Fibroblast of skin of back (primary cell): ENCODE data around the gene LAMB3.
A peak's percentile ranks its signal among the peaks of the same experiment; 100 is the strongest.

Source experiments
- DNase-seq: peaks from one replicate; pipeline ENCODE4 v3.0.0-alpha.2; 2013

LAMB3 gene

DNA sequence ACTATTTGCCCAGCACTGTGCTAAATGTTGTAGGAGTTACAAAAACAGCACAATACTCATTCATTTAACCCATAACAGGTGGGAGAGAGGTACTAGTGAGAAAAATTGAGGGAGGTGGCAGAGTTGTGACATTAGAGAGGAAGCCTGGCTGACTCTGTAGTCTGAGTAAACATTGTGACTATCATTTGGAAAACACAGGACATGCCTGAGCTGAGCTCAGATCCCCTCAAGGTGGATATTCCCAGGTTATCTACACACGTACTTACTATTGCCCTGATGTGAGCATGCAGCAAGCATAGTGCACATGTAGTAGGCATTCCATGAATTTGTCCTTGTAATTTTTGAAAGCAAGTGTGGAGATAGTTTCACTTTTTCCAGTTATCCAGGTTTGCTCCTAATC lies 57.8 kb downstream of the LAMB3 start:
- DNase-seq = no peak

DNA sequence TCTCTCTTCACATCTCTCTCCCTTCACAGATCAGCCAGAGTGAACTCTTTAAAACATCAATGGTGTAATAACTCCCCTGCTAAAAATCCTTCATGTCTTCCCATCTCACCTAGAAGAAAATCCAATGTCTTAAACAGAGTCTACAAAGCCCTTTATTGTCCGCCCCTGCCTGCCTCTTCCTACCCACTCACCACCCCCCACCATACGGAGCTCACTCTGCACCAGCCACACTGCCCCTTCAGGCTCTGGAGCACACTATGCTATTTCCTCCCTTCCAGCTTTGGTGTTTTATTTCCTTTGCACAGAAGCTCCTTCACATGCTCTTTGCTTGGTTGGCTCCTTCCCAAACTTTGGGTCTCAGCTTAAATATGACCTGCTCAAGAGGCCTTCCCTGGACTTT lies 58.5 kb downstream of the LAMB3 start:
- DNase-seq = no peak

DNA sequence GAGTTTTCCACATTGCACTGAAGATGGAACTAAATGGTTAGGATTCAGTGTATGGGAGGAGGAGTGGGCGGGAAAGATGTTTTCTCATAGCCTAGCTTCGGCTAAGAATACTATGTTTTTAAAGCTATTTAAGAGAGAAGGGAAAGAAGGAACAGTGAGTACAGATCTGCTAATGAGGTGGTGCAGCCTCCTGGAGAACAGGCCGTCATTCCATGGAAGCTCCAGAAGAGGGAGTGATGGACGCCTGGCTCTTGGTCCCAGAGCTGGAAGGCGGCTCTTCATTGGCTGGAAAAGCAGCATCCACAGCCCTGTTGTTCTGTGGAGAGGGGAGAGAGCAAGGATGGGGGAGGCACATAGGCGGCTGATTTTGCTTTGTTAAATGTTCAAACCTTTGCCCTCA lies 61.8 kb downstream of the LAMB3 start:
- no peak for DNase-seq

DNA sequence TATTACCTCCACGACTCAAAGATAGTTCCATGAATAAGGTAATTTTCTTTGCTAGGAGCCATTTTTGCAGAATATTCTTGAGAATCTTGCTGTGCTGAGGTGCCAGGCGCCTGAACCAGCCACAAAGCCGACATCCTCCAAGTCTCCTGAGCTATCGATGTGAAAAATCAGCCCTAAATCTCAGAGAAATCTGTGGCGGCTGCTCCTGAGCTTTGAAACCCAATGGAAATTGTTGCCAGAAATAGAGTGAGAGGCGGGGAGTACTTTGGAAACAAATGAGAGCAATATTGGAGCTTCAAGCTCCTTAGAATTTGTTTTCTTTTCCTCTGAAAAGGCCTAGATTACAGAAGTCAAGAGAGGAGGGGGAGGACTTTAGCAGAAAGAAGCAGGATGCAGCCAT lies 62.4 kb downstream of the LAMB3 start:
- DNase-seq = no peak

DNA sequence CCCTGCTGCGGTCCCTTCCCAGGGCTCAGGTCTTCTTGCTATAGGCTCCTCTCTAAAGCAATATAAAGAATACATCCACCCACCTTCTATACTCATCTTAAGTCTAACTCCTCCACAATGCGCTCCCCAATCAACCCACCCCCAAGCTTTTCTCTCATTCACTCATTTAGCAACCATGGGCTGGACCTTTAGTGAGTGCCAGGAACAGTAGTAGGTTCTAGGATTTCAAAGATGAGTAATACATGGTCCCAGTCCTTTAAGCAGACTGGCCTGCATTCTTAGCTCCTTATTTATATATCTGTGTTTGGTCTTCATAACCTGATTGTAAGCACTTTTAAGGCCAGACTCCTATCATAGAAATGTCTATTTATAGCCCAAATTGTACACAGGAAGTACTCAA lies 62.8 kb downstream of the LAMB3 start:
- DNase-seq = no peak

DNA sequence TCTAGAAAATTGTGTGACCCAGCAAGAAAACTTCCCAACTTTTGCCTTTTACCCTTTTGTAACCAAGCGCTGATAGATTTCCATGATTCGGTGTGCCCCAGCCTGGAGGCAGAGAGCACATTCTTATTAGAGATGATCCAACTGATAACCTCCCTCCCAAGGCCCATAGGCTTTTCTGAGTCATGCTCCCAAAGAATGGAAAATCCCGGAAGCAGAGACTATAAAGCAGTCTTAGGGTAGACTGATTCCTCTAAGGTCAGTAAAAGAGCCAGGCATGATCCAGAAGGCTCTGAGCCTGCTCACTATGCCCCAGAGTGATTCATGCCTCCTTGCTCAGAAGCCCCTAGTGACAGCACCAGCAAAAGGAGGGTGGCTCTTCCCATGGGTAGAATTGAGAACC lies 64.4 kb downstream of the LAMB3 start:
- DNase-seq = peak; percentile 38

DNA sequence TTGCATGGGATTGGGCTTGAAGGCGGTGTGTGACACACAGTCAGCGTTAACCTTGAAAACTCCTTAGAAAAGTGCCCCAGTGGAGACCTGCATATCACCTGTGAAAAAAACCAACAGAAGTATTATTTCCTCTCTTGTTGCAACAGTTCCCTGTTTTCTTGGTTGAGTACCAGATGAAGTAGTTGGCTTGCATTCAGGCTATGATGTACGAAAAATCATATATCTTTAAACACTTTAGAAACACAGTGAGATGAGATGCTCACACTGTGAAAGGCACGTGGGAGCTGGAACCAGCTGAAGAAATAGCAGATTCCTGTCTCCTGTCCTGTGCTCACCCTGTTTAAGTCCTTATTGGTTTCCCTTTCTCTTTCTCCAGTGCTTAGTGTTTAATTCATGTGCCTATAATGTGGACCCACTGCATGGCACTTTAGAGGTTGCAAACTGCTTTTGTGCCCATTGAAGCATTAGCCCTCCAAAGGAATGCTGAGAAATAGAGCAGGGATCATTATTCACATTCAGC lies 65.9 kb downstream of the LAMB3 start:
- DNase-seq = no peak

DNA sequence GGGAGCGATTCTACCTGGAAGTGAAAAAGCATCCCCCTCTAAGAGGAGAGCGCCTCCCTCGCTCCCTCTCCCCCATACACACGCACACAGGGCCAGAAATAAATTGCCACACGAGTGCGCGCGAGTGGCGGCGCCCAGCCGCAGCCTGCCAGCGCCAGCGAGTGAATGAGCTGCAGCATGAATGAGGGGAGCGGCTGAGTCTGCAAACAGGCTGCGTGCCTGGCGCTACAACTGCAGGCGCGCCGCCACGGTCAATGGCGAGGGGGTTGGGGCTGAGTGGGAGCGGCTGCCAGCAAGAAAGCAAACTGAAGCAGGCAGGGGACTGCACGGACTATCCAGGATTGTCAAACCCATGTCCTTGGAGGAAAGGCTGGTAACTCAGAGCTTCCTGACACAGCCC lies 66.6 kb downstream of the LAMB3 start:
- DNase-seq = peak; percentile 30

DNA sequence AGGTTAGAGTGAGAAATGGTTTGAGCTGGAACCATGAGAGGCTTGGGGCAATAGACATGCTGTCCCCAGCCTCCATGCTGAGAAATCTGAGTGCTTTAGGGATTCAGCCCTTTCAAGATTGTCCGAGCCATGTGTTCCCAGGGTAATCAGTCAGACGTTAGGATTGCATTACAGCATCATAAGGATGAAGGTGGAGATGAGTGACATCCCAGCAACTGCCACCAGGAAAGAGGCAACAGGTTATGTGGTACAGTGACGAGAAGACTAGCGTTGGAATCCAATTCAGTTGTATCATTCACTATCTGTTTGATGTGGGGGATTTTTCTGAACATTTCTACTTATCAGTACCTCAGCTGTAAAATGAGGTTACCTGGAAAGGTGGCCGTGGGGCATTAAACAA lies 67.0 kb downstream of the LAMB3 start:
- DNase-seq = no peak

DNA sequence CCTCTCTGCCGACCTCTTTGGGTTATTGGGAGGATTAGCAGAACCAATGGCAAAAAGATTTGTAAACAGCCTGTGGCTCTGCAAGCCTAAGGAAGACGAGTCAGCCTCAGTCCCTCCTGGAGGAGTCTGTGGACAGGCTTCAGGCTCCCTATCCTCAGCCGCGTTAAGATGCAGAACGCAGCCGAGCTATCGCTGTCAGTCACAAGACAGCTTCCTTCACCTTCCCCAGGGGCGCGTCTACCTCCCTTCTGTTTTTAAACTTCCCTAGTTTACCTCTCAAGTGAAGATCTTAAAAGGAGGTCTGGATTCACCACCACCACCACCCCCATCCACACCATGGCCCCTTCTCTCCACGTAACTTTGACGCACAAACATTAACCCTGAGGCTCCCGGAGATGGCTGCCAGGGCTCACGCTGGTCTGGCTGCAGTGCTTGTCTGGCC lies 68.0 kb downstream of the LAMB3 start:
- DNase-seq = no peak

DNA sequence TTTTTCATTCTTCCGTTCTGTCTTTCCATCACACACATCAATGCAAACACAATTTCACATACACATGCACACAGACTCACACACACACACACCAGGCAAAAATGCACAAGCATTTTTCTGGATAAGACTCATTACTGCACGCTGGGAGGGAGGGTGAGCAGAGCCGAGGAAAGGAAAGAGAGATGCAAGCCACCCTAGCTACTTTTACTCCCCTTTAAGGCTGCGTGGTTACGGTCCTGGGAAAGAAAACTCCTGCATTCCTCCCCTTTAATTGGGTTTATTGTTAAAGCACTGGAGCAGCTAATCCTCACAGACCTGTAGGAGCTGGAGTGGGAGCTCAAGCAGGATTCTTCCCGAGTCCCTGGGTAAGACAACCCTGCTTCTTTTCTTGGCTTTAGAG lies 68.8 kb downstream of the LAMB3 start, which contains the start of gene CAMK1G:
CAMK1G (plus strand) TSS at position 307 of the 400 bp plus-strand sequence. CDS start 11,270 bp downstream, outside the sequence.
- DNase-seq = peak; percentile 82

DNA sequence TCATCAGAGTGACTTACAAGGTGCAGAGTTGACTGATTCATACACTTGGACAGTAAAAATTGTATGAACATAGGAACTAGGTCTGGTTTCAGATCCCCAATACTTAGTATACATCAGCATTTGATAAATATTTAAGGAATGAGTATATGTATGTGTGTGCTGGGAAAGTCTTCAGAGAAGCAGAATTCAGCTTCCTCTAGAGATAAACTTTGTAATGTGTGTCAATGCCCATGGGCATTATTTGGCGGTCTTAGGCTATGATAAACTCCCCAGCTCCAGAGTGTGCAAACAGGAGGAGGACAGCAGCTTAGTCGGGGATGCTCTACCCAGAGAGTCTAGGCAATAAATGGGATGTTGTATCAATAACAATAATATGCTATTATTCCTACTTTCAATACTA lies 71.6 kb downstream of the LAMB3 start:
- DNase-seq = peak; percentile 43

DNA sequence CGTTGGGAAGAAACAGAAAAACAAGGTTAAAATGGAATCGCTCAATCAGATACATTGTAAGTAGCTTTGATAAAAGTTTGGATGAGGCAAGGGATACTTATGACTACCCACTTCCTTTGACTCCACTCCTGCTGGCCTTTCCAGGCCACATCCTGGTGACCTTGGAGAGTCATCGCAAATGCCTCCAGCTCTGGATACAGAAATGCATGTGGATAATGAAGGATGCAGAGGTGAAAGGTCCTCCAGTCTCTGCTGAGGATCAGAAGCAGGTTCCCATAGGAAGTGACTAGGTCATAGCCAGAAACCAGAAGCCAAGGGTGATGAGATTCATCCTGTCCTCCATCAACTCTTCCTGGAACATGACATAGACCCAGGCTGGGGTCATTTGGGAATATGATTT lies 74.9 kb downstream of the LAMB3 start:
- DNase-seq = no peak

DNA sequence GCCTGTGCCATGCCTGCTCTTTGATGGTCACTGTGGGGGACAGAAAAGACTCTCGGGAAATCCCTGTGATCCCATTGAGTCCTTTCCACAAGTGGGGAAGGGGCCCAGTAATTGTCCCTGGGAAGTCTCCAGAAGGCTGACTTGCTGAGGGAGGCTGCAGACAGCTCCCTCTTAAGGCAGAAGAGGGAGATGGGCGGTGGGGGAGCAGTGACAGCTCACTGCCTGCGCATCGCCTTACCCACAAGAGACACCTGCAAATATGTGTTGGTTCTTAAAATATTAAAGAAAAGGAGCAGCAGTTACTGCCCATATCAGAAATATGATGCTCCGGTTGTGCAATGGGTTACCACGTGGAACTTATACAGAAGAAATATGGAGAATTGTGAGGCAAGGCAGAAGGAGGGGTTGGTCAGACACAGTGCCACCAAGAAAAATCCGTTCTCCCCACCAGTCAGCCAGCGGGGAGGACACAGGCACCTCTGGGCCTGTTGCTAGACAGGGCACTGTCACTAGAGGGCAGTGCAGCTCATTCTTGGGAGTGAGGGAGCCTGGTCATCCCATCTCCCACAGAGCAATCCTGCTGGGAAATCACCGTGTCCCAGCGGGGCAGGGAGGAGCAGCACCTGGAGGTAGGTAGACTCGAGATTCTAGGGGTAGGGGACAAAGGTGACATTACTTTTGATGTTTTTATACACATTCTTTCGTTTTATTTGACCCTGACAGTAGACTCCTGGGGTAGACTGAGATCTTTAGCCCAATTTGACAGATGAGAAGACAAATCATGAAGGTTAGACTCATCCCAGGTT lies 75.6 kb downstream of the LAMB3 start:
- DNase-seq = peak; percentile 69

DNA sequence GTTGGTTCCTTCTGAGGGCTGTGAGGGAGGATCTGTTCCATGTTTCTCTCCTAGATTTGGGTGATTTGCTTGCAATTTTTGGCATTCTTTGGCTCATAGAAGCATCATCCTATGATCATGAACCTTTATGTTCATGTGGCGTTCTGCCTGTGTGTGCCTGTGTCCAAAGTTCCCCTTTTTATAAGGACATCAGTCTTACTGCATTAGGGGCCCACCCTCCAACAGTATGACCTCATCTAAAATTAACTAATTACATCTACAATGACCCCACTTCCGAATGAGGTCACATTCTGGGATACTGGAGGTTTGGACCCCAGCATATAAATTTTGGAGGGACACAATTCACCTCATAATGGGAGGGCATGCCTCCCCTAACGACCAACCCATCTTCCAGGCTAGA lies 81.5 kb downstream of the LAMB3 start:
- no peak for DNase-seq

DNA sequence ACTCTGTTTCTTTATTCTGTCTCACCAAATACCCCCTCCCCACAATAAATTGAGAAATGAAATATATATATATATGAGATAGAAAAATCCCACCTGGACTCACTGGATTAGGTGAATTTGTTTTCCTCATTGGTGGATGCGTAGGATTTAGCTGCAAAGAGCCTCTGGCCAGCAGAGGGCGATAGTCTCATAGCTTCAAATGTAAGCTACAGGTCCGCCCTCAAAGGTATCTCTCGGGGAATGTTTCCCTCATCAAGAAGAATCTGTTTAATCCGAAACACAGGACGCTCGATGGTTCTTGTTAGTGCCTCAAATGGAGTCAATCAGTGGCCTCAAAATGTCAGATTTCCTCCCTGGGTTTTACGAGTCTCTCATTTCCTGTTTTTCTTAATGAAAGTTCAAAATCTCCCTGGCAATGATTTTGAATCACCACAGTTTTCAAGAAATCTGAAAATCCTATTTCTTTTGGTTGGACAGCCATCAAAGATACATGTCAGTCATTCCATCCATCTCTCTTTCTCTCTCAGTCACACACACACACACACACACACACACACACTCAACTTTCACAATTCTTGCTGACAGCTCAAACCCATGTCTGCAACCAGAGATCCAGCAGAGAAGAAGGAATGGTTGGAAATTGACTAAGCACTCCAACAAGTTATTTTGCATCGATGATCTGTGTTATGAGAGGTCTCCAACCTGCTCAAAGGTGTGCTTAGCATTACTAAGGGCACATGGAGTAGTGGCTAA lies 82.6 kb downstream of the LAMB3 start:
- peak; percentile 57 for DNase-seq

DNA sequence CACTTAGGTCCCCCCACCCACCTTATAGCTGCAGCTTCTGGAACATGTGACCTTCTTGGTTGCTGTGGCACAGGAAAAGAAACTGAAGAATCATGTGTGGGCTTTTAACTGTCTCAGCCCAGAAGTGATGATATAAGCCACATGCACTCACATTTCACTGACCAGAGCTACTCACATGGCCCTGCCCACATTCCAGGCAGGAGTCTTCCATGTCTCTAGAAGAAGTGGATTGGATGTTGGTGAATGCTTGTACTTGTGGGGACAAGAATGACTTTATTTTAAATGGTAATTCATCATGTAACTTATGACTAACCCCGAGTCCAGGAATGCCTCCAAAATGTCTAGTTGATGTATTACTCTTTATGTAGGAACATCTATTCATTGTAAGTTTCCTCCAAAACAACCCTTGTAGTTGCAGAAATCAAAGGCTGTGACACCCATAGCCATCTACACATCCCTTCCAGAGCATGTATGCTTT lies 84.5 kb downstream of the LAMB3 start:
- DNase-seq = peak; percentile 39

DNA sequence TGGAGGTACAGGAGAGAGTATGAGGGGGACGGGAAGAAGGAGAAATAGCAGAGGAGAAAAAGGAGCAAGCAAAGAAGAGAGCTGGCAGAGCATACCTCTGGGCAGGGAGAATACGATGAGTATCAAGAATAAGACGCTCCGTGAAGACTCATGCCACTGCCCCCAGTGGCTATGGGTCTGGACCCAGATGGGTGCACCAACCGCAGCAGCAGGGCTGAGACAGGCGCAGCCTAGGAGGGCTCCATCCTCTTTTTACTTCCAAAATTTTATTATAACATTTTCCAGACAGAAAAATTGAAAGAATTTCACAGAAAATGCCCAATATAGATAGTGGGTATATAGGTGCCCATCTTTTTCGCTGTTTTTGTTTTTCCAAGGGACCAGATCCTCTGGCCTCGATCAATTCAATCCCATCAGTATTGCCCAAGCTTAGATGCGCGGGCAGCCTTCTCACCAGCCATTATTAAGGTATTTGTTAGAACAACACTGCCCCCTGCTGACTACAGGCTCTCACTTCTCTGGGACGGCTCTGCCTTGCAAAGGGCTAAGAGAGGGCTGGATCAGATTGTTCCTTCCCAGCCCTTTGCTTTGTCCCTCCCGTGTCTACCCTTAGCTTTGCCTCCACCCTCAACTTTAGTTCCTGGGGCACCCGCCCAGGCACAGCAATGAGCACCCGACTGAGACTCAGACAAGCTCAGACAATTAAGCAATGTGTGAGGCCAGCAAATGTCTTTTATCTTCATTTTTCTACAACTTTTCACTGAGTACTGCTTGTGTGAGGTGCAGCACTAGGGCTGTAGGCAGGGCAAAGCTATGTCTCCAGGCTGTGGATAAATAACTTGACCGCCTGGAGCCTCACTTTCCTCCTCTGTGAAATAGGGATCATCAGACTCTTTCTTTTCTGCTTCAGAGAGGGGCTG lies 86.2 kb downstream of the LAMB3 start:
- peak; percentile 78 for DNase-seq
